A549 treated with RU486 at 1 μM for 4 hours (cell line): Measurements from ENCODE around the gene ARID5B. TPM values are rescaled to one million over a fixed set of nuclear protein-coding genes. Genes with fewer than 3 reads are reported as not detected.

Source experiments
- total RNA-seq: library from RNA; stranded (reverse); fragments of 200-300 nt; extraction: Qiagen RNA extraction; gene quantifications from 5 replicates; pipeline ENCODE4 v1.2.3, GENCODE V29; 2022; ENCODE audit warnings: low read depth

ARID5B gene, protein sequence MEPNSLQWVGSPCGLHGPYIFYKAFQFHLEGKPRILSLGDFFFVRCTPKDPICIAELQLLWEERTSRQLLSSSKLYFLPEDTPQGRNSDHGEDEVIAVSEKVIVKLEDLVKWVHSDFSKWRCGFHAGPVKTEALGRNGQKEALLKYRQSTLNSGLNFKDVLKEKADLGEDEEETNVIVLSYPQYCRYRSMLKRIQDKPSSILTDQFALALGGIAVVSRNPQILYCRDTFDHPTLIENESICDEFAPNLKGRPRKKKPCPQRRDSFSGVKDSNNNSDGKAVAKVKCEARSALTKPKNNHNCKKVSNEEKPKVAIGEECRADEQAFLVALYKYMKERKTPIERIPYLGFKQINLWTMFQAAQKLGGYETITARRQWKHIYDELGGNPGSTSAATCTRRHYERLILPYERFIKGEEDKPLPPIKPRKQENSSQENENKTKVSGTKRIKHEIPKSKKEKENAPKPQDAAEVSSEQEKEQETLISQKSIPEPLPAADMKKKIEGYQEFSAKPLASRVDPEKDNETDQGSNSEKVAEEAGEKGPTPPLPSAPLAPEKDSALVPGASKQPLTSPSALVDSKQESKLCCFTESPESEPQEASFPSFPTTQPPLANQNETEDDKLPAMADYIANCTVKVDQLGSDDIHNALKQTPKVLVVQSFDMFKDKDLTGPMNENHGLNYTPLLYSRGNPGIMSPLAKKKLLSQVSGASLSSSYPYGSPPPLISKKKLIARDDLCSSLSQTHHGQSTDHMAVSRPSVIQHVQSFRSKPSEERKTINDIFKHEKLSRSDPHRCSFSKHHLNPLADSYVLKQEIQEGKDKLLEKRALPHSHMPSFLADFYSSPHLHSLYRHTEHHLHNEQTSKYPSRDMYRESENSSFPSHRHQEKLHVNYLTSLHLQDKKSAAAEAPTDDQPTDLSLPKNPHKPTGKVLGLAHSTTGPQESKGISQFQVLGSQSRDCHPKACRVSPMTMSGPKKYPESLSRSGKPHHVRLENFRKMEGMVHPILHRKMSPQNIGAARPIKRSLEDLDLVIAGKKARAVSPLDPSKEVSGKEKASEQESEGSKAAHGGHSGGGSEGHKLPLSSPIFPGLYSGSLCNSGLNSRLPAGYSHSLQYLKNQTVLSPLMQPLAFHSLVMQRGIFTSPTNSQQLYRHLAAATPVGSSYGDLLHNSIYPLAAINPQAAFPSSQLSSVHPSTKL
- 1.5 to 2.4 TPM (median 1.9 TPM) in 5 replicates for total RNA-seq

DNA sequence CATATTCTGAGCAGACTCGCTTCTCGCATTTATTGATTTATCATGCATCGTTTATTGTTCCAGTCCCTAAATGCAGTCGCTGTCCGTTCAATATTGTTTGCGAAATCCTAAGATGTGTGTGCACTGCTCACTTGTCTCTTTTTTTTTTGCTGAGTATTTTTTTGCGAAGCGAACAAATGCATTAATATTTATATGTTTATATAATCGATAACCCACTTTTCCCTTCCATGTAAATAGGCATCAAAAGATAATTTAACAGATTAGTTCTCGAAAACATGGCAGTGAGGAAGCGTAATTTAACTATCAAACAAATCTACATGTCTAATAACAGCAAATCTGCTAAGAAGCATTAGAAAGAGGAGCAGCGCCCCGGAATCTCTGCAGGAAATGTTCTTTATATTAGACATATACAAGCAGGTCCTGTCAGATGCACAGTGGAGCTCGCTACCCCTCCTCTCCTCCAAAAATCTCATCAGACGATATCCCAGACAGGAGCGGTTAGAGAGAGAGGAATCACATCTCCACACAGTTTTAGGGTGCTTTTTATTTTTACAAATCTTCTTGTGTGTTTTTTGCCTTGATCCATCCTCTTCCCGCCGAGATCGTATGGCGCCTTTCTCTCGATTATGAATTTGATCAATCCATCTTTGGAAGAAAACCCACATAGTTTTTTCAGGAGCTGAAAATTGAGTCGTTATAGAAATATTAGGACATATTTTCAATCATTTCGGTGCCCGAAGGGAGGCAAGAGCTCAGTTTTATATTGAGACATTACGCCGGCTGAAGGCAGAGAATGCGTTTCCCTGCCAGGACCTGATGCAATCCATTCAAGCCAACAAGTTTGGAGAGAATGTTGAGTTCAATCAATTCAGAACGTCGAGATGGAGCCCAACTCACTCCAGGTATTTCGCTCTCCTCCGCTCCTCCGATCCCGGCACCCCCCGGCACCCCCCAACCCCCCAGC, at the start of gene ARID5B:
ARID5B (plus strand) TSS at position 871 of the 964 bp plus-strand sequence; CDS start at position 882, 11 bp downstream.

Other genes starting within 250 kb of the ARID5B start
- gene CABCOCO1, start 238.8 kb upstream of the ARID5B start, total RNA-seq: 0.21 to 0.42 TPM (median 0.29 TPM) in 5 replicates